Tibial nerve (tissue), 3 donors: ENCODE measurements around the gene DPY19L2.
"Not testable (repeated sequence)": the region's sequence is repeated elsewhere in the genome, so short reads cannot be mapped to it uniquely, and the experiment has no call there.

Experiments
- CTCF ChIP-seq, 5 experiments: fragments of 200-600 bp in 3 of 5; fragments of 450-650 bp in 2 of 5; sonication (generic) in 3 of 5; IDR thresholded peaks; one replicate each; pipeline ENCODE4 v1.5.1; 2016 to 2019; ENCODE audit warnings: antibody characterized with exemption in 5 of 5, mild to moderate bottlenecking in 3 of 5, moderate library complexity in 2 of 5
- POLR2A ChIP-seq, 2 donors: fragments of 450-650 bp; IDR thresholded peaks; one replicate each; pipeline ENCODE4 v1.6.1; 2017; ENCODE audit warnings: antibody characterized with exemption in 2 of 2, mild to moderate bottlenecking in 2 of 2, moderate library complexity in 2 of 2

- not testable (repeated sequence) for TF ChIP-seq CTCF, POLR2A (IDR thresholded peaks at IDR 0.05)
These were observed 12.6 kb downstream of the DPY19L2 start for GRCh38 chr12:63655543-63656257.
